GM12801 (cell line): ENCODE results near the gene PIP5K1C.

Source experiments
- CTCF ChIP-seq: IDR thresholded peaks from one replicate; pipeline ENCODE4 v1.5.1; 2011; ENCODE audit warnings: control low read depth; ENCODE audit not compliant: insufficient read length; ENCODE audit errors: extremely low read depth

PIP5K1C gene

DNA sequence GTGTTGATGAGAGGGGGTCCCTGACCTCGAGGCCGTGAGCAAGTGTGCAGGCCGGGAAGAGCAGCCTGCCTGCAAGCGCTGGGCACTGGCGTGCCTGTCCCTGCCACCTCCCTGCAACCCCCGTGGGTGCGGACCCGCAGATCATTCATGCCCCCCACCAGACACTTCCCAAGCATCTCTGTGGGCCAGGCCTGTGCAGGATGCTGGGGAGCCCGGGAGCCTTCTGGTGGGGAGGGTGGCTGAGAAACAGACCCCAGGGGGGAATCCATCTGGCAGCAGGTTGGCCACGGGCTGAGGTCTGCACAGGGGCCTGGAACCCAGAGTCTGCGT, 55.2 kb downstream of the PIP5K1C start:
- no peak for TF ChIP-seq CTCF

DNA sequence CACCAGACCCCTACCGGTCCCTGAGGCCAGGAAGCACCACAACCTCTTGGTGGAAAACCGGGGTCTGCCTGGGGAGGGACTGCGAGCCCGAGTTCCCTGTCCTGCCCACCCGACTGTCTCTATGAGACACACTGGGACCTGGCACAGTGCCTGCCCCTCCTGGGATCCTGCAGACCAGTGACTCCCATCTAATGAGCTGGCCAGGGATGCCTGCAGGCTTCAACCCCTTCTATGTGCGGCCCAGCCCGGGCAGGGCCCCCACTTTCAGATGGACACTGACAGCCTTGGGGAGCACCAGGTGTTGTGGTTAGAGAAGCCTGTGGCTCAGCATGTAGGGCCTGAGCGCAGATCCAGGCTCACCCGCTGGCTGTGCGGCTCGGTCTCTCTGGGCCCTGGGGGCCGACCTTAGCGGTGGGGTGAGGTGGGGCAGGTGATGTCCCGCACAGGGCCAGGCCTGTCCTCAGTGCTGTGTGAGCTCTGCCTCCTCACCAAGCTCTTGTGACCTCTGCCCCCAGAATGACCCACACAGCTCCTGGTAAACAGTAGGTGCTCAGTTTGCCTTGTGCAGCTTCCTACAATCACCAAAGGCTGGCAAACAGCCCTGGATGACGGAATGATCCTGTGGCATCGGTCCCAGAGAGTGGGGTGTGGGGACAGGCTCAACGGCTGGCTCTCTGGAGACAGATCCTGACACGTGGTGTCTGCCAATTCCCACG, 55.8 kb downstream of the PIP5K1C start:
- no peak for TF ChIP-seq CTCF

DNA sequence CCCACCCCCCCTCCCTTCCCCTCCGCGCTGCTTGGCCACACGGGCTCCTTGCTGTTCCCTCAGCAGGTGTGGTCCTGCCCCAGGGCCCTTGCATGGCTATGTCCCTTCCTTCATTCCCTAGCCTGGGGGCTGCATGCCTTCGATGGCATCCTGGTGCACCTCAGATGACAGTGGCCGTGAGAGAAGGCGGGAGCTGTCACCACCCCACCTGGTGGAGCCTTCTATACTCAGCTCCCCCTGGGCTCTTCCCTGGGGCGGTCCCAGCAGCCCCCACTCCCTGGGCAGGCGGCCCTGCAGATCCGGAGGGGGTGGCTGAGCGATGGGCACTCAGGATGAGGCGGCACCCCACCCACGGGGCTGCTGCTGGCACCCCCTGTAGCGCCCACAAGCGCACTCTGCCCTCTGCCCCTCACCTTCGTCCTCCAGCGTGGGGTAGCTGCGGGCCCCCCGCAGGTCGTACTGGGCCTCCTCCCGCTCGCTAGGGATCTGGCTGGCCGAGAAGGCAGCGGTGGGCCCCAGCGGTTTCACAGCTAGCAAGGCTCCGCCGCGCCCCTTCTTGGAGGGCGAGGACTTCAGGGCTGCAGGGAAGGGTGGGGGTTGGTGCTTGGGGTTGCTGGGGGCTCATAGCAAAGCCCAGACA, 56.5 kb downstream of the PIP5K1C start:
- no peak for TF ChIP-seq CTCF

GRCh38 chr19:3642987-3643673, 57.1 kb downstream of the PIP5K1C start:
- TF ChIP-seq CTCF: no peak

GRCh38 chr19:3642296-3642695, 58.0 kb downstream of the PIP5K1C start:
- TF ChIP-seq CTCF: no peak

DNA sequence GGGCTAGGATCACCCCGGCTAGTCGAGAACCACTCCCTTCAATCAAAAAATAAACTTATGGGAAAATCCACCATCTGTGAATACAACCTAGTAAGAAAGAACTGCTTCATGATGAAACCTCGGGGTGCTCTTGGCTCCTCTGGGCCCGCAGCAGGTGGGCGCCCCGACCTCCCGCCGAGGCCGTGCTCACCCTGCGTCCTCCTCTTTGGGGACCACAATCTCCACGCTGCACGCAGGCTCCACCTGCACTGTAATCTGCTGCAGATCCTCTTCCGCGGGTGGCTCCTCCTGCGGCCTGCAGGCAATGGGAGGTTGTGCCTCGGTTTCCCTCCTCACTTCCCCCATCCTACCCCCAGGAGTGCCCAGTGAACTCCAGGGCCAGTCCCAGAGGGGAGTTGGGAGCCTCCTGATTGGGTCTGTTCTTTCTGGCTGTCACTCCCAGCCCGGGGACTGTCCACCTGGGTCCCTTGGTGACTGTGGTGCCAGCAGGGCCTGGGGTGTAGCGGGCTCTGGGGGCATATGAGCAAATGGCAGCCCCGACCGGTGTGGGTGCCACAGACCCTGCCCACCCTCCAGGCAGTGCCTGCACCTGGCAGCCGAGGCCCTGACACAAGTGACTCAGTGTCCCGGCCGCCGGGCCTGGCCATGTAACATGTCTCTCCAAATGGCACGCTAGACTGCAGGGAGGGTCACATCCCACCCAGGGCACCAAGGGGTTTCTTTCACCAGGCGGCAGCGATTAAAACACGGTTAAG, 58.6 kb downstream of the PIP5K1C start:
- no peak for TF ChIP-seq CTCF

DNA sequence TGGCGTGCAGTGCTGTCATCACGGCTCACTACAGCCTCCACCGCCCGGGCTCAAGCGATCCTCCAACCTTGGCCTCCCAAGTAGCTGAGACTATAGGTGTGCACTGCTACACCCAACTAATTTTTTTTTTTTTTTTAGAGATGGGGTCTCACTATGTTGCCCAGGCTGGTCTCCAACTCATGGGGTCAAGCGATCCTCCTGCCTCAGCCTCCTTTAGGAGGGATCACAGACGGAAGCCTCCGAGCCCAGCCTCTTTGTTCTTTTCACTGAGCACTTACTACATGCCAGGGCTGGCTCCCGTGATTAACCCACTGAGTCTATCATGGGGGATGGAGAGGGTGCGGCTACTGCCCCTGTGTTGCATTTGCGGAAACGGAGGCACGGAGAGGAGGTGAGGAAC, 60.8 kb downstream of the PIP5K1C start:
- no peak for TF ChIP-seq CTCF
